ENCODE data around the gene CTCF.

Gene CTCF

GRCh38 chr16:67679935-67680897 lies 117.9 kb downstream of the CTCF start:
- no peak for DNase-seq (ENCODE audit: low read depth, low spot score)

GRCh38 chr16:67683767-67684166 lies 121.4 kb downstream of the CTCF start:
- no peak for DNase-seq (ENCODE audit: low read depth, low spot score)

- DNase-seq (ENCODE audit: low read depth, low spot score) = no peak
These were observed 123.2 kb downstream of the CTCF start for GRCh38 chr16:67685388-67686112.

Data from activated naive CD8-positive, alpha-beta T cell treated with anti-CD3 and anti-CD28 coated beads, Interleukin-2, amount 50 U/mL, for 16 hours (primary cell).